ENCODE data around the gene OBSL1. TPM values are rescaled to one million over a fixed set of nuclear protein-coding genes. Genes with fewer than 3 reads are reported as not detected.

OBSL1 gene
- total RNA-seq, 3 donors from 2014 or later: 69.2 to 91.9 (median 73.1) TPM

- no peak for DNase-seq (ENCODE audit: low spot score in 2 of 2)
- H3K4me3 ChIP-seq: no peak overlapping the region
Observed at GRCh38 chr2:219549619-219550018, 21.7 kb downstream of the OBSL1 start.

GRCh38 chr2:219548990-219549389 lies 22.3 kb downstream of the OBSL1 start:
- Histone ChIP-seq H3K27me3 (no peaks in the 10 kb centered on the region), H3K4me1 (peaks cover 5 to 6% of the 10 kb centered on the region in 2 donors), H3K36me3 (no peaks in the 10 kb centered on the region), H3K9me3 (no peaks in the 10 kb centered on the region), H3K27ac (no peak overlapping the region), H3K4me3 (no peak overlapping the region)
- TF ChIP-seq CTCF (IDR thresholded peaks at IDR 0.05): no peak
- no peak for DNase-seq (ENCODE audit: low spot score in 2 of 2)
- intact Hi-C loops (cut with DNase I; ENCODE audit: low total_unique reads): no loop called here

More at GRCh38 chr2:219549619-219550018, 21.7 kb downstream of the OBSL1 start:
- TF ChIP-seq POLR2AphosphoS5 (IDR thresholded peaks at IDR 0.05): no peak
- no peak for TF ChIP-seq POLR2A (IDR thresholded peaks at IDR 0.05)
- no peak for TF ChIP-seq CTCF (IDR thresholded peaks at IDR 0.05)
- peaks cover 5 to 6% of the 10 kb centered on the region in 2 donors for H3K4me1 ChIP-seq
- no peaks in the 10 kb centered on the region for H3K9me3 ChIP-seq
- no peaks in the 10 kb centered on the region for H3K27me3 ChIP-seq
- intact Hi-C loops (cut with DNase I; ENCODE audit: low total_unique reads): no loop called here
- no peaks in the 10 kb centered on the region for H3K36me3 ChIP-seq
- no peak overlapping the region for H3K27ac ChIP-seq

- intact Hi-C loops (cut with DNase I; ENCODE audit: low total_unique reads): no loop called here
Observed at GRCh38 chr2:219547621-219548020, 23.7 kb downstream of the OBSL1 start.

GRCh38 chr2:219545943-219546352 lies 25.4 kb downstream of the OBSL1 start:
- H3K36me3 ChIP-seq: no peaks in the 10 kb centered on the region
- intact Hi-C loops (cut with DNase I; ENCODE audit: low total_unique reads): loop anchor here (2.0 kb wide), 1 partner anchor 97 kb away; no protein-coding TSS in a partner anchor
- H3K4me3 ChIP-seq: no peak overlapping the region
- H3K27ac ChIP-seq: no peak overlapping the region
- H3K27me3 ChIP-seq: no peaks in the 10 kb centered on the region
- H3K4me1 ChIP-seq: peaks cover 0 to 8% of the 10 kb centered on the region in 2 donors
- no peaks in the 10 kb centered on the region for H3K9me3 ChIP-seq
- no peak for DNase-seq (ENCODE audit: low spot score in 2 of 2)
- no peak for TF ChIP-seq POLR2A (IDR thresholded peaks at IDR 0.05)
- TF ChIP-seq CTCF (IDR thresholded peaks at IDR 0.05): no peak
- TF ChIP-seq POLR2AphosphoS5 (IDR thresholded peaks at IDR 0.05): no peak

More at GRCh38 chr2:219547621-219548020, 23.7 kb downstream of the OBSL1 start:
- Histone ChIP-seq H3K4me3 (no peak overlapping the region), H3K27ac (no peak overlapping the region), H3K36me3 (no peaks in the 10 kb centered on the region), H3K9me3 (no peaks in the 10 kb centered on the region), H3K4me1 (peaks cover 5 to 6% of the 10 kb centered on the region in 2 donors), H3K27me3 (no peaks in the 10 kb centered on the region)
- DNase-seq (ENCODE audit: low spot score in 2 of 2): no peak
- no peak for TF ChIP-seq POLR2AphosphoS5 (IDR thresholded peaks at IDR 0.05)
- no peak for TF ChIP-seq POLR2A (IDR thresholded peaks at IDR 0.05)
- no peak for TF ChIP-seq CTCF (IDR thresholded peaks at IDR 0.05)

- H3K4me1 ChIP-seq: peaks cover 0 to 8% of the 10 kb centered on the region in 2 donors
- TF ChIP-seq POLR2AphosphoS5 (IDR thresholded peaks at IDR 0.05) (no peak), CTCF (IDR thresholded peaks at IDR 0.05) (no peak)
- H3K27me3 ChIP-seq: no peaks in the 10 kb centered on the region
- no peak overlapping the region for H3K27ac ChIP-seq
- H3K36me3 ChIP-seq: no peaks in the 10 kb centered on the region
- no peak overlapping the region for H3K4me3 ChIP-seq
- no peak for DNase-seq (ENCODE audit: low spot score in 2 of 2)
- intact Hi-C loops (cut with DNase I; ENCODE audit: low total_unique reads): loop anchor here (2.0 kb wide), 1 partner anchor 97 kb away; no protein-coding TSS in a partner anchor
- no peaks in the 10 kb centered on the region for H3K9me3 ChIP-seq
Observed at GRCh38 chr2:219545295-219545942, 25.9 kb downstream of the OBSL1 start.
